Measurements from ENCODE around the gene TP53TG5. TPM values are rescaled to one million over a fixed set of nuclear protein-coding genes. Genes with fewer than 3 reads are reported as not detected.

Gene TP53TG5
- total RNA-seq, 2 experiments from 2014 or later = not detected

- BruUV-seq (replicated peaks) = no TSS peak
- H4K20me1 ChIP-seq (ENCODE audit: insufficient read depth, low read length) = no peaks in the 10 kb centered on the region
- ChIA-PET CTCF (ENCODE audit: unreplicated experiment) (no interaction called here), POLR2A (interaction anchor here (0.6 kb wide), 1 partner anchor 39 kb away, joined by 3 read pairs; no protein-coding TSS in a partner anchor)
- H3K4me3 ChIP-seq (ENCODE audit: low read depth, low read length, poor library complexity, severe bottlenecking) = no peak overlapping the region
- no peak overlapping the region for H3K4me2 ChIP-seq (ENCODE audit: low read length)
- H3K9me3 ChIP-seq (ENCODE audit: low read length) = no peaks in the 10 kb centered on the region
- no peak for TF ChIP-seq CTCF (conservative IDR thresholded peaks at IDR 0.05; ENCODE audit: low read length)
- no peak for TF ChIP-seq EZH2phosphoT487 (IDR thresholded peaks at IDR 0.05; ENCODE audit: borderline replicate concordance, low read depth, low read length)
- peaks cover 9% of the 10 kb centered on the region for H3K4me1 ChIP-seq (ENCODE audit: insufficient read depth, low read length, poor library complexity, severe bottlenecking)
- H3K36me3 ChIP-seq (ENCODE audit: insufficient read depth, low read length) = peaks cover 82% of the 10 kb centered on the region
- H3K9me2 ChIP-seq (ENCODE audit: insufficient read depth, low read length) = no peaks in the 10 kb centered on the region
- H3K27ac ChIP-seq (ENCODE audit: low read depth, low read length, poor library complexity, severe bottlenecking) = no peak overlapping the region
- intact Hi-C loops (cut with micrococcal nuclease; ENCODE audit: unreplicated experiment) = no loop called here
- H3K79me2 ChIP-seq (ENCODE audit: insufficient read depth, low read depth, low read length) = peaks cover 7% of the 10 kb centered on the region; the same call in 1 of the 2 replicates
- no peak overlapping the region for H2AFZ ChIP-seq (ENCODE audit: low read length)
- no peak for DNase-seq (ENCODE audit: low spot score)
Observed at GRCh38 chr20:45426320-45427016, 48.3 kb upstream of the TP53TG5 start.

- Histone ChIP-seq H3K4me3 (ENCODE audit: low read depth, low read length, poor library complexity, severe bottlenecking) (no peak overlapping the region), H3K79me2 (ENCODE audit: insufficient read depth, low read depth, low read length) (peaks cover 4% of the 10 kb centered on the region; the same call in 1 of the 2 replicates), H3K36me3 (ENCODE audit: insufficient read depth, low read length) (peaks cover 84% of the 10 kb centered on the region), H4K20me1 (ENCODE audit: insufficient read depth, low read length) (no peaks in the 10 kb centered on the region), H2AFZ (ENCODE audit: low read length) (no peak overlapping the region), H3K27ac (ENCODE audit: low read depth, low read length, poor library complexity, severe bottlenecking) (no peak overlapping the region), H3K9me3 (ENCODE audit: low read length) (no peaks in the 10 kb centered on the region), H3K4me2 (ENCODE audit: low read length) (no peak overlapping the region), H3K9me2 (ENCODE audit: insufficient read depth, low read length) (no peaks in the 10 kb centered on the region), H3K4me1 (ENCODE audit: insufficient read depth, low read length, poor library complexity, severe bottlenecking) (no peaks in the 10 kb centered on the region)
- TF ChIP-seq EZH2phosphoT487 (IDR thresholded peaks at IDR 0.05; ENCODE audit: borderline replicate concordance, low read depth, low read length) (no peak), CTCF (conservative IDR thresholded peaks at IDR 0.05; ENCODE audit: low read length) (no peak)
- no TSS peak for BruUV-seq (replicated peaks)
- intact Hi-C loops (cut with micrococcal nuclease; ENCODE audit: unreplicated experiment) = no loop called here
- DNase-seq (ENCODE audit: low spot score) = no peak
- CTCF ChIA-PET (ENCODE audit: unreplicated experiment) = no interaction called here
- POLR2A ChIA-PET = no interaction called here
Observed at GRCh38 chr20:45425561-45425960, 47.4 kb upstream of the TP53TG5 start.

- ChIA-PET CTCF (ENCODE audit: unreplicated experiment) (no interaction called here), POLR2A (no interaction called here)
- no peak for TF ChIP-seq CTCF (conservative IDR thresholded peaks at IDR 0.05; ENCODE audit: low read length)
- no peak for TF ChIP-seq EZH2phosphoT487 (IDR thresholded peaks at IDR 0.05; ENCODE audit: borderline replicate concordance, low read depth, low read length)
- H3K9me2 ChIP-seq (ENCODE audit: insufficient read depth, low read length) = no peaks in the 10 kb centered on the region
- H3K4me1 ChIP-seq (ENCODE audit: insufficient read depth, low read length, poor library complexity, severe bottlenecking) = peaks cover 18% of the 10 kb centered on the region
- no peak for DNase-seq (ENCODE audit: low spot score)
- no peak overlapping the region for H3K27ac ChIP-seq (ENCODE audit: low read depth, low read length, poor library complexity, severe bottlenecking)
- H2AFZ ChIP-seq (ENCODE audit: low read length) = no peak overlapping the region
- peaks cover 89% of the 10 kb centered on the region for H3K36me3 ChIP-seq (ENCODE audit: insufficient read depth, low read length)
- H3K9me3 ChIP-seq (ENCODE audit: low read length) = no peaks in the 10 kb centered on the region
- no TSS peak for BruUV-seq (replicated peaks)
- H3K4me3 ChIP-seq (ENCODE audit: low read depth, low read length, poor library complexity, severe bottlenecking) = no peak overlapping the region
- peaks cover 4% of the 10 kb centered on the region for H3K79me2 ChIP-seq (ENCODE audit: insufficient read depth, low read depth, low read length)
- H3K4me2 ChIP-seq (ENCODE audit: low read length) = no peak overlapping the region
- no peaks in the 10 kb centered on the region for H4K20me1 ChIP-seq (ENCODE audit: insufficient read depth, low read length)
- intact Hi-C loops (cut with micrococcal nuclease; ENCODE audit: unreplicated experiment) = no loop called here
Observed at GRCh38 chr20:45423700-45424099, 45.6 kb upstream of the TP53TG5 start.
